Loucy (cell line): ENCODE results near the gene CTSC.

Experiments used
- H2AFZ ChIP-seq: fragments of 200-600 bp; sonication (generic); 2 replicates; pipeline ENCODE4 v1.6.0; 2016; ENCODE audit warnings: antibody characterized with exemption, mild to moderate bottlenecking, low read length, moderate library complexity
- H3F3A ChIP-seq: fragments of 200-600 bp; 2 replicates; pipeline ENCODE4 v1.6.0; 2016; ENCODE audit warnings: antibody characterized with exemption, low read depth, mild to moderate bottlenecking
- H3K27me3 ChIP-seq: fragments of 200-600 bp; sonication (generic); 2 replicates; pipeline ENCODE4 v1.6.1; 2014; ENCODE audit warnings: low read length, mild to moderate bottlenecking; ENCODE audit not compliant: insufficient read depth, poor library complexity, severe bottlenecking
- H3K36me3 ChIP-seq: fragments of 200-600 bp; sonication (generic); 2 replicates; pipeline ENCODE4 v1.6.1; 2016; ENCODE audit warnings: low read length; ENCODE audit not compliant: insufficient read depth
- H3K4me1 ChIP-seq: fragments of 200-600 bp; sonication (generic); 2 replicates; pipeline ENCODE4 v1.5.1; 2014; ENCODE audit warnings: low read length, mild to moderate bottlenecking; ENCODE audit not compliant: insufficient read depth, poor library complexity, severe bottlenecking
- H3K4me2 ChIP-seq: fragments of 200-600 bp; sonication (generic); 2 replicates; pipeline ENCODE4 v1.6.0; 2014; ENCODE audit warnings: antibody characterized with exemption, low read length, low read depth, mild to moderate bottlenecking; ENCODE audit not compliant: poor library complexity, severe bottlenecking
- H3K4me3 ChIP-seq: fragments of 200-600 bp; sonication (generic); 2 replicates; pipeline ENCODE4 v1.5.1; 2014; ENCODE audit warnings: low read length, mild to moderate bottlenecking, mixed read lengths; ENCODE audit not compliant: poor library complexity, severe bottlenecking
- H3K79me2 ChIP-seq: fragments of 200-600 bp; sonication (generic); 2 replicates; pipeline ENCODE4 v1.6.1; 2014; ENCODE audit warnings: low read length; ENCODE audit not compliant: insufficient read depth
- H3K9ac ChIP-seq: fragments of 200-600 bp; sonication (generic); 2 replicates; pipeline ENCODE4 v1.6.0; 2014; ENCODE audit warnings: mild to moderate bottlenecking, low read depth, low read length, moderate library complexity; ENCODE audit not compliant: poor library complexity, severe bottlenecking
- H3K9me2 ChIP-seq: fragments of 200-600 bp; sonication (generic); replicated peaks from 2 replicates; pipeline ENCODE4 v1.6.1; 2016; ENCODE audit warnings: low read depth, low read length, mixed read lengths
- H3K9me3 ChIP-seq: fragments of 200-600 bp; sonication (generic); 2 replicates; pipeline ENCODE4 v1.6.1; 2014; ENCODE audit warnings: mild to moderate bottlenecking, antibody characterized with exemption, low read length, low read depth; ENCODE audit not compliant: insufficient read depth
- H4K20me1 ChIP-seq: fragments of 200-600 bp; sonication (generic); 2 replicates; pipeline ENCODE4 v1.6.0; 2014; ENCODE audit warnings: antibody characterized with exemption, low read length, mild to moderate bottlenecking; ENCODE audit not compliant: insufficient read depth, poor library complexity, severe bottlenecking
- CTCF ChIP-seq: fragments of 200-600 bp; sonication (generic); conservative IDR thresholded peaks from 2 replicates; pipeline ENCODE4 v1.5.1; 2014; ENCODE audit warnings: mild to moderate bottlenecking, antibody characterized with exemption, low read length
- EZH2phosphoT487 ChIP-seq: fragments of 200-600 bp; IDR thresholded peaks from 2 replicates; pipeline ENCODE4 v1.6.1; 2018; ENCODE audit warnings: antibody characterized with exemption, mild to moderate bottlenecking, moderate library complexity, borderline replicate concordance

The CTSC gene

GRCh38 chr11:88377646-88378045, 40.1 kb upstream of the CTSC start:
- H3K4me2 ChIP-seq = no peak overlapping the region
- no peaks in the 10 kb centered on the region for H3K36me3 ChIP-seq
- H3K4me3 ChIP-seq = no peak overlapping the region
- no peak overlapping the region for H3K9ac ChIP-seq
- no peaks in the 10 kb centered on the region for H3K9me2 ChIP-seq
- no peaks in the 10 kb centered on the region for H3K27me3 ChIP-seq
- no peaks in the 10 kb centered on the region for H3K9me3 ChIP-seq
- no peaks in the 10 kb centered on the region for H4K20me1 ChIP-seq
- TF ChIP-seq CTCF (no peak), EZH2phosphoT487 (no peak)
- H3F3A ChIP-seq = no peaks in the 10 kb centered on the region
- no peaks in the 10 kb centered on the region for H3K79me2 ChIP-seq
- H2AFZ ChIP-seq = no peak overlapping the region
- H3K4me1 ChIP-seq = no peaks in the 10 kb centered on the region

GRCh38 chr11:88377144-88377543, 39.6 kb upstream of the CTSC start:
- no peaks in the 10 kb centered on the region for H3K9me2 ChIP-seq
- no peaks in the 10 kb centered on the region for H3K27me3 ChIP-seq
- H3K9me3 ChIP-seq = no peaks in the 10 kb centered on the region
- H4K20me1 ChIP-seq = no peaks in the 10 kb centered on the region
- H3K79me2 ChIP-seq = no peaks in the 10 kb centered on the region
- no peaks in the 10 kb centered on the region for H3K4me1 ChIP-seq
- no peaks in the 10 kb centered on the region for H3K36me3 ChIP-seq
- H3K4me2 ChIP-seq = no peak overlapping the region
- no peak for TF ChIP-seq CTCF
- TF ChIP-seq EZH2phosphoT487 = no peak
- no peak overlapping the region for H3K4me3 ChIP-seq
- no peak overlapping the region for H2AFZ ChIP-seq
- H3F3A ChIP-seq = no peaks in the 10 kb centered on the region
- H3K9ac ChIP-seq = no peak overlapping the region

GRCh38 chr11:88375927-88376470, 38.5 kb upstream of the CTSC start:
- Histone ChIP-seq H4K20me1 (no peaks in the 10 kb centered on the region), H3F3A (no peaks in the 10 kb centered on the region), H3K27me3 (no peaks in the 10 kb centered on the region), H3K4me1 (peaks cover 11% of the 10 kb centered on the region), H3K9me3 (no peaks in the 10 kb centered on the region), H3K79me2 (no peaks in the 10 kb centered on the region), H3K4me2 (no peak overlapping the region), H3K9me2 (no peaks in the 10 kb centered on the region), H3K9ac (no peak overlapping the region), H3K4me3 (no peak overlapping the region), H2AFZ (no peak overlapping the region), H3K36me3 (no peaks in the 10 kb centered on the region)
- TF ChIP-seq EZH2phosphoT487 (no peak), CTCF (no peak)
